Measurements from ENCODE around the gene RSKR. TPM values are rescaled to one million over a fixed set of nuclear protein-coding genes. Genes with fewer than 3 reads are reported as not detected.

Gene RSKR, protein sequence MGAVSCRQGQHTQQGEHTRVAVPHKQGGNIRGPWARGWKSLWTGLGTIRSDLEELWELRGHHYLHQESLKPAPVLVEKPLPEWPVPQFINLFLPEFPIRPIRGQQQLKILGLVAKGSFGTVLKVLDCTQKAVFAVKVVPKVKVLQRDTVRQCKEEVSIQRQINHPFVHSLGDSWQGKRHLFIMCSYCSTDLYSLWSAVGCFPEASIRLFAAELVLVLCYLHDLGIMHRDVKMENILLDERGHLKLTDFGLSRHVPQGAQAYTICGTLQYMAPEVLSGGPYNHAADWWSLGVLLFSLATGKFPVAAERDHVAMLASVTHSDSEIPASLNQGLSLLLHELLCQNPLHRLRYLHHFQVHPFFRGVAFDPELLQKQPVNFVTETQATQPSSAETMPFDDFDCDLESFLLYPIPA
- 428 and 683 TPM in 2 replicates for total RNA-seq (2011; cell fraction: chromatin; rRNA removed; ENCODE audit: low replicate concordance)
- 235 and 256 TPM in 2 replicates for total RNA-seq (2011; cell fraction: nucleolus; rRNA removed)
- total RNA-seq (2011; cell fraction: nucleoplasm; rRNA removed): 327 and 411 TPM in 2 replicates
- 10.3 and 12.2 TPM in 2 replicates for total RNA-seq (2014; rRNA removed)
- total RNA-seq (2014; rRNA removed; fragmentation: Illumina TruSeq; extraction: Trizol): 14.3 and 17.2 TPM in 2 replicates
- 13.6 and 16.2 TPM in 2 replicates for total RNA-seq (2015; rRNA removed; fragmentation: Illumina TruSeq; extraction: Trizol)
- 25.0 and 25.8 TPM in 2 replicates for total RNA-seq (2021)
- 42.2 and 42.3 TPM in 2 replicates for polyA plus RNA-seq (2011; rRNA removed)
- 22.3 and 26.9 TPM in 2 replicates for polyA plus RNA-seq (2011; cell fraction: cytosol; rRNA removed)
- 234 and 292 TPM in 2 replicates for polyA plus RNA-seq (2011; cell fraction: nucleus; rRNA removed)
- 12.2 and 29.3 TPM in 2 replicates for polyA plus RNA-seq (2012)
- 19.3 and 21.9 TPM in 2 replicates for polyA plus RNA-seq (2014; fragmentation: Illumina TruSeq; extraction: Trizol)
- polyA plus RNA-seq (2014; fragmentation: Nextera tagmentation; extraction: Ambion mirVana): 1 to 10 TPM; 1.4 to 4.0 TPM
- 26.6 and 26.7 TPM in 2 replicates for polyA plus RNA-seq (2014; rRNA removed)
- polyA minus RNA-seq (2011; rRNA and poly(A)+ RNA removed): 30.2 and 31.0 TPM in 2 replicates
- 9.1 and 14.2 TPM in 2 replicates for polyA minus RNA-seq (2011; cell fraction: cytosol; rRNA and poly(A)+ RNA removed)
- 67.0 and 69.4 TPM in 2 replicates for polyA minus RNA-seq (2011; cell fraction: nucleus; rRNA and poly(A)+ RNA removed)
- percentile 90 among the genes with signal in this experiment for Bru-seq, nascent RNA
- BruChase-seq, experiment 1, labeled RNA remaining after a 2-hour chase: percentile 84 among the genes with signal in this experiment
- percentile 94 among the genes with signal in this experiment for BruChase-seq, experiment 2, labeled RNA remaining after a 6-hour chase
- long read RNA-seq, experiment 1, partial matches to known transcripts: 0 of 1 reads
- long read RNA-seq, experiment 1, other reads (novel, unspliced or antisense): 0 of 1 reads
- long read RNA-seq, experiment 2, partial matches to known transcripts: 0 of 1 reads
- long read RNA-seq, experiment 2, other reads (novel, unspliced or antisense): 0 of 1 reads
- long read RNA-seq, experiment 3, transcript SGK494-211 (1 exons, 2,975 nt): major isoform, 7 of 7 reads
- long read RNA-seq, experiment 3, partial matches to known transcripts: 0 of 7 reads
- long read RNA-seq, experiment 3, other reads (novel, unspliced or antisense): 0 of 7 reads

DNA sequence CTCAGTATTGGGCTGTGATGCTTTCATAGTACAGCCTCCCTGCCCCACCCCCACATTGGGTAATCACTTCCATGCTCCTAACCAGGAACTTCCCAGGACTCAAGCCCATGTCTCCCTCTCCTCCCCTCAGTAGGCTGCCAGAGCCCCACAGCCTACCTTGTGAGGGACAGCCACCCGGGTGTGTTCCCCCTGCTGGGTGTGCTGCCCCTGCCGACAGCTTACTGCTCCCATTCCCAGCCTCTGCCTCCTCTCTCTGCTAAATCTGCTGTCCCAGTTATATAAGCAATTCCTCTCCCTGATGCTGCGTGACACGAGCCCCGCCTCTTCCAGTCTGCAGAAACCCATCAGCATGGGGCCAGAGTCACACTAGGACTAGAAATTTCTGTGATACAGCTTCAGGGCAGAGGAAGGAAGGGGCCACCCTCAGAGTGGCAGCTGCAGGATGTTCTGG, at the start of gene RSKR:
RSKR (minus strand) TSS at position 255 of the 451 bp plus-strand sequence; CDS start at position 231, 24 bp downstream.
- POLR2A ChIA-PET: interaction anchor here (0.5 to 1.6 kb wide), 6 partner anchors 10 to 124 kb away, joined by 3 to 7 read pairs (median 4); partner anchors contain the start of genes ALDOC and BLTP2
- Histone ChIP-seq H3K4me2 (ENCODE audit: insufficient read depth, low read length) (no peak within 1 kb of the TSS), H3K36me3 (ENCODE audit: control insufficient read depth, insufficient read depth, low read length) (peaks cover 97% of the 10 kb centered on the region), H3K27ac (ENCODE audit: extremely low read depth, low read depth, low read length) (no peak within 1 kb of the TSS), H3K9me3 (replicated peaks; ENCODE audit: control insufficient read depth, insufficient read depth, low read depth, low read length) (no peaks in the 10 kb centered on the region), H3K4me1 (replicated peaks in 1 of 2; ENCODE audit: control insufficient read depth in 2 of 2, insufficient read depth in 2 of 2, low read length in 2 of 2) (no peaks in the 10 kb centered on the region), H3K27me3 (ENCODE audit: control insufficient read depth in 2 of 2, insufficient read depth in 2 of 2, low read length in 2 of 2) (no peaks in the 10 kb centered on the region), H2AFZ (ENCODE audit: low read depth, low read length) (no peak within 1 kb of the TSS), H3K9ac (ENCODE audit: insufficient read depth in 1 of 2, low read depth in 2 of 2, low read length in 2 of 2) (peak within 1 kb of the TSS in 1 of 2 experiments; percentile 4; a peak in 1 of 4 replicates), H4K20me1 (replicated peaks; ENCODE audit: control insufficient read depth, insufficient read depth, low read length) (0 out of 2 replicates have a peak, but pooled peaks cover 8% of the 10 kb centered on the region), H3K79me2 (ENCODE audit: control insufficient read depth, insufficient read depth, low read length) (no peaks in the 10 kb centered on the region), H3K4me3 (no peak within 1 kb of the TSS), H3K9me1 (ENCODE audit: control insufficient read depth, insufficient read depth, low read length) (no peaks in the 10 kb centered on the region)
- FAIRE-seq (no peak), DNase-seq (ENCODE audit: extremely low read depth in 1 of 4, low spot score in 3 of 4) (no peak), ATAC-seq (peak; percentile 15; the same call in 2 of the 3 replicates)
- CTCF ChIA-PET (ENCODE audit: low intra/inter-chr PET ratio): interaction anchor here (1.9 kb wide), 1 partner anchor 119 kb away, joined by 16 read pairs; no protein-coding TSS in a partner anchor
- WGBS (ENCODE audit: insufficient coverage, low coverage, missing lambda C conversion rate): 94% methylated on average over 5 of the region's 5 CpGs
- BruUV-seq (replicated peaks): no TSS peak
- intact Hi-C loops (cut with micrococcal nuclease) (loop anchor here (2.0 kb wide), 1 partner anchor 119 kb away; no protein-coding TSS in a partner anchor), in situ Hi-C loops (cut with MboI) (no loop called here)
- TF ChIP-seq ZNF764 (CRISPR knock-in tag; IDR thresholded peaks at IDR 0.05; ENCODE audit: low read depth) (no peak), ZNF431 (CRISPR knock-in tag; IDR thresholded peaks at IDR 0.05) (no peak), BHLHE40 (IDR thresholded peaks at IDR 0.05; ENCODE audit: low read length) (no peak), POLR2A (conservative IDR thresholded peaks at IDR 0.05) (peak; percentile 48; the same call in 1 of the 2 replicates), POLR2AphosphoS5 (IDR thresholded peaks at IDR 0.05; ENCODE audit: control insufficient read depth, insufficient read depth, low read depth, low read length) (0 out of 2 replicates have a peak, but pooled peaks have one; percentile 8), POLR2G (IDR thresholded peaks at IDR 0.05; ENCODE audit: low read depth, low read length) (0 out of 2 replicates have a peak, but pooled peaks have one; percentile 29), KDM4B (IDR thresholded peaks at IDR 0.05; ENCODE audit: borderline replicate concordance in 2 of 2, low read depth in 1 of 2) (no peak), ILK (tag; IDR thresholded peaks at IDR 0.05; ENCODE audit: borderline replicate concordance, low read depth) (no peak), PHF21A (IDR thresholded peaks at IDR 0.05; ENCODE audit: borderline replicate concordance, low read depth) (no peak)
- TF ChIP-seq, protein P1, sequence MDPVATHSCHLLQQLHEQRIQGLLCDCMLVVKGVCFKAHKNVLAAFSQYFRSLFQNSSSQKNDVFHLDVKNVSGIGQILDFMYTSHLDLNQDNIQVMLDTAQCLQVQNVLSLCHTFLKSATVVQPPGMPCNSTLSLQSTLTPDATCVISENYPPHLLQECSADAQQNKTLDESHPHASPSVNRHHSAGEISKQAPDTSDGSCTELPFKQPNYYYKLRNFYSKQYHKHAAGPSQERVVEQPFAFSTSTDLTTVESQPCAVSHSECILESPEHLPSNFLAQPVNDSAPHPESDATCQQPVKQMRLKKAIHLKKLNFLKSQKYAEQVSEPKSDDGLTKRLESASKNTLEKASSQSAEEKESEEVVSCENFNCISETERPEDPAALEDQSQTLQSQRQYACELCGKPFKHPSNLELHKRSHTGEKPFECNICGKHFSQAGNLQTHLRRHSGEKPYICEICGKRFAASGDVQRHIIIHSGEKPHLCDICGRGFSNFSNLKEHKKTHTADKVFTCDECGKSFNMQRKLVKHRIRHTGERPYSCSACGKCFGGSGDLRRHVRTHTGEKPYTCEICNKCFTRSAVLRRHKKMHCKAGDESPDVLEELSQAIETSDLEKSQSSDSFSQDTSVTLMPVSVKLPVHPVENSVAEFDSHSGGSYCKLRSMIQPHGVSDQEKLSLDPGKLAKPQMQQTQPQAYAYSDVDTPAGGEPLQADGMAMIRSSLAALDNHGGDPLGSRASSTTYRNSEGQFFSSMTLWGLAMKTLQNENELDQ (CRISPR knock-in tag; IDR thresholded peaks at IDR 0.05; ENCODE audit: borderline replicate concordance): no peak
- TF ChIP-seq, protein P2, sequence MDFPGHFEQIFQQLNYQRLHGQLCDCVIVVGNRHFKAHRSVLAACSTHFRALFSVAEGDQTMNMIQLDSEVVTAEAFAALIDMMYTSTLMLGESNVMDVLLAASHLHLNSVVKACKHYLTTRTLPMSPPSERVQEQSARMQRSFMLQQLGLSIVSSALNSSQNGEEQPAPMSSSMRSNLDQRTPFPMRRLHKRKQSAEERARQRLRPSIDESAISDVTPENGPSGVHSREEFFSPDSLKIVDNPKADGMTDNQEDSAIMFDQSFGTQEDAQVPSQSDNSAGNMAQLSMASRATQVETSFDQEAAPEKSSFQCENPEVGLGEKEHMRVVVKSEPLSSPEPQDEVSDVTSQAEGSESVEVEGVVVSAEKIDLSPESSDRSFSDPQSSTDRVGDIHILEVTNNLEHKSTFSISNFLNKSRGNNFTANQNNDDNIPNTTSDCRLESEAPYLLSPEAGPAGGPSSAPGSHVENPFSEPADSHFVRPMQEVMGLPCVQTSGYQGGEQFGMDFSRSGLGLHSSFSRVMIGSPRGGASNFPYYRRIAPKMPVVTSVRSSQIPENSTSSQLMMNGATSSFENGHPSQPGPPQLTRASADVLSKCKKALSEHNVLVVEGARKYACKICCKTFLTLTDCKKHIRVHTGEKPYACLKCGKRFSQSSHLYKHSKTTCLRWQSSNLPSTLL (IDR thresholded peaks at IDR 0.05): no peak

Data from K562 (cell line).